Esophagus muscularis mucosa (tissue), 4 donors: ENCODE data around the gene LRRC34. TPM values are rescaled to one million over a fixed set of nuclear protein-coding genes. Genes with fewer than 3 reads are reported as not detected.
A peak's percentile ranks its signal among the peaks of the same experiment; 100 is the strongest.

ENCODE experiments used
- DNase-seq: peaks from one replicate; pipeline ENCODE4 v3.0.0-alpha.2; 2017; ENCODE audit errors: extremely low spot score
- H3K27ac ChIP-seq, 4 donors: fragments of 200-600 bp; sonication (generic); replicated peaks in 1 of 4; 1 replicate in 3 of 4; 2 replicates in 1 of 4; pipeline ENCODE4 v1.5.1; 2016 to 2019; ENCODE audit warnings: mild to moderate bottlenecking in 1 of 4
- H3K27me3 ChIP-seq, 4 donors: fragments of 200-600 bp; sonication (generic); one replicate each; pipeline versions ENCODE4 v1.5.1 to v1.6.0; 2016 to 2019
- H3K36me3 ChIP-seq, 4 donors: fragments of 200-600 bp; sonication (generic); one replicate each; pipeline ENCODE4 v1.5.1; 2016 to 2019
- H3K4me1 ChIP-seq, 4 donors: fragments of 200-600 bp; sonication (generic); one replicate each; pipeline ENCODE4 v1.5.1; 2016 to 2019
- H3K4me3 ChIP-seq, 4 donors: fragments of 200-600 bp; sonication (generic); 1 replicate in 2 of 4; 2 replicates in 2 of 4; pipeline ENCODE4 v1.5.1; 2016 to 2019; ENCODE audit warnings: mild to moderate bottlenecking in 4 of 4, moderate library complexity in 1 of 4
- H3K9me3 ChIP-seq, 4 donors: fragments of 200-600 bp; sonication (generic); 1 replicate in 3 of 4; 2 replicates in 1 of 4; pipeline ENCODE4 v1.5.1; 2016 to 2019
- EP300 ChIP-seq: sonication (generic); formaldehyde crosslinking; IDR thresholded peaks from one replicate; pipeline ENCODE4 v1.6.1; 2017; ENCODE audit warnings: antibody characterized with exemption
- POLR2A ChIP-seq: fragments of 450-650 bp; IDR thresholded peaks from one replicate; pipeline ENCODE4 v1.6.1; 2017; ENCODE audit warnings: antibody characterized with exemption, moderate library complexity, mild to moderate bottlenecking, low read depth
- POLR2AphosphoS5 ChIP-seq, 2 donors: sonication (generic); formaldehyde crosslinking; IDR thresholded peaks; one replicate each; pipeline ENCODE4 v1.6.1; 2017; ENCODE audit warnings: antibody characterized with exemption in 2 of 2
- WGBS: methylation state at CpG from one replicate; pipeline ENCODE4 v1.1.5; 2018; 5-methylcytosine and 5-hydroxymethylcytosine counted together
- intact Hi-C: fragments of 100-400 bp; cut with DNase I; formaldehyde crosslinking; loops from one replicate; pipeline ENCODE4 v1.15.1; 2023
- total RNA-seq, 4 donors: library from RNA; depleted of rRNA; stranded (reverse); fragments of >200 nt; gene quantifications; one replicate each; pipeline versions ENCODE4 v1.1.0 to v1.2.1, GENCODE V29; 2016
- TF ChIP-seq, protein P1 (sequence below), 3 experiments: fragments of 200-600 bp in 2 of 3; fragments of 450-650 bp in 1 of 3; sonication (generic) in 2 of 3; IDR thresholded peaks; one replicate each; pipeline ENCODE4 v1.5.1; 2017 to 2019; ENCODE audit warnings: antibody characterized with exemption in 3 of 3, mild to moderate bottlenecking in 2 of 3, moderate library complexity in 1 of 3

The LRRC34 gene
- total RNA-seq, 4 donors from 2014 or later, result 2.0 to 2.9 (median 2.2) TPM

GRCh38 chr3:169750665-169751064 is 62.0 kb downstream of the LRRC34 start:
- no peak for DNase-seq
- Histone ChIP-seq H3K27ac (no peak overlapping the region), H3K4me1 (no peaks in the 10 kb centered on the region), H3K9me3 (no peaks in the 10 kb centered on the region), H3K4me3 (no peak overlapping the region), H3K27me3 (peaks cover 0 to 24% (median 0%) of the 10 kb centered on the region in 4 donors), H3K36me3 (no peaks in the 10 kb centered on the region)
- intact Hi-C loops, result no loop called here
- WGBS, result 75% methylated on average over 2 of the region's 2 CpGs
- TF ChIP-seq POLR2AphosphoS5 (IDR thresholded peaks at IDR 0.05) (no peak), POLR2A (no peak), EP300 (no peak)
- TF ChIP-seq, protein P1, sequence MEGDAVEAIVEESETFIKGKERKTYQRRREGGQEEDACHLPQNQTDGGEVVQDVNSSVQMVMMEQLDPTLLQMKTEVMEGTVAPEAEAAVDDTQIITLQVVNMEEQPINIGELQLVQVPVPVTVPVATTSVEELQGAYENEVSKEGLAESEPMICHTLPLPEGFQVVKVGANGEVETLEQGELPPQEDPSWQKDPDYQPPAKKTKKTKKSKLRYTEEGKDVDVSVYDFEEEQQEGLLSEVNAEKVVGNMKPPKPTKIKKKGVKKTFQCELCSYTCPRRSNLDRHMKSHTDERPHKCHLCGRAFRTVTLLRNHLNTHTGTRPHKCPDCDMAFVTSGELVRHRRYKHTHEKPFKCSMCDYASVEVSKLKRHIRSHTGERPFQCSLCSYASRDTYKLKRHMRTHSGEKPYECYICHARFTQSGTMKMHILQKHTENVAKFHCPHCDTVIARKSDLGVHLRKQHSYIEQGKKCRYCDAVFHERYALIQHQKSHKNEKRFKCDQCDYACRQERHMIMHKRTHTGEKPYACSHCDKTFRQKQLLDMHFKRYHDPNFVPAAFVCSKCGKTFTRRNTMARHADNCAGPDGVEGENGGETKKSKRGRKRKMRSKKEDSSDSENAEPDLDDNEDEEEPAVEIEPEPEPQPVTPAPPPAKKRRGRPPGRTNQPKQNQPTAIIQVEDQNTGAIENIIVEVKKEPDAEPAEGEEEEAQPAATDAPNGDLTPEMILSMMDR (IDR thresholded peaks at IDR 0.05), result no peak

DNA sequence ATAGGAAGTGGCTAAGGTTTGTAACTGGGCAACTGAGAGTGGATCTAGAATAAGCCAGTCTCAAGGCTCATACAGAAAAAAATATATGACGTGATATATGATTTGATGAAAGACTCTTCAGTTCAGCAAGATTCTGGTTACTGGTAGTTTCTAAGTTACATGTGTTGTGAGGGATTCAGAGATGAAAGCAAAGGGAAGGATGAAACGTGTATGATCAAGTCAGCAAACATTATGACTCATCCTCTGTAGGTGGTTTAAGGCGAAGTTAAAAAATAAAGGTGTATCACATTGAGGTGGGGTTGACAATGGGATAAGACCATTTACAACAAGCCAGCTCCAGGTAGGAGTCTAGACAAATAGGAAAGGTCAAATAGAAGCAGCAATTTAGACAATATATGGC is 64.0 kb downstream of the LRRC34 start:
- DNase-seq, result no peak
- H3K4me1 ChIP-seq, result peaks cover 0 to 6% (median 3%) of the 10 kb centered on the region in 4 donors
- WGBS, result 79% methylated on average over 3 of the region's 3 CpGs
- no peak overlapping the region for H3K27ac ChIP-seq
- H3K27me3 ChIP-seq, result peaks cover 0 to 13% (median 0%) of the 10 kb centered on the region in 4 donors
- H3K4me3 ChIP-seq, result no peak overlapping the region
- intact Hi-C loops, result loop anchor here (5.0 to 10.0 kb wide), 3 partner anchors 81 to 884 kb away; no protein-coding TSS in a partner anchor
- no peaks in the 10 kb centered on the region for H3K36me3 ChIP-seq
- no peak for TF ChIP-seq POLR2AphosphoS5 (IDR thresholded peaks at IDR 0.05)
- TF ChIP-seq POLR2A, result no peak
- TF ChIP-seq, protein P1 (IDR thresholded peaks at IDR 0.05), result no peak
- no peak for TF ChIP-seq EP300
- H3K9me3 ChIP-seq, result no peaks in the 10 kb centered on the region

DNA sequence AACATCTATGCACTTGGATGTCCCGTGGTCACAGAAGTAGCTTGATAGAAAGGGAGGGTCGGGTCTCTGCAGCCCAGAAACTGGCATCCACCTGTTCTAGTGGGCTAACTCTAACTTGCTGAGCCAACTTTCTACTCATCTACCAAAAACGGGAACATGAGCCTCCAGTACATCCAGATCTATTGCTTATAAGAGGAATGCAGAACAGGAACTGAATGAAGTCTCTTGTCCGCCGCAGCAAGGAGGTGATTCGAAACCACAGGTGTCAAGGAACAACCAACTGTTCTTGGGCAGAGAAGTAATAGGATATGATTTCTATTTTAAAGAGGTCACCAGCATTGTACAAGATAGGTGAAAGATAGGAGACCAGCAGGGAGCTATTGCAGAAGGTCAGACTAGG is 65.8 kb downstream of the LRRC34 start:
- intact Hi-C loops, result loop anchor here (5.0 to 10.0 kb wide), 3 partner anchors 80 to 882 kb away; no protein-coding TSS in a partner anchor

DNA sequence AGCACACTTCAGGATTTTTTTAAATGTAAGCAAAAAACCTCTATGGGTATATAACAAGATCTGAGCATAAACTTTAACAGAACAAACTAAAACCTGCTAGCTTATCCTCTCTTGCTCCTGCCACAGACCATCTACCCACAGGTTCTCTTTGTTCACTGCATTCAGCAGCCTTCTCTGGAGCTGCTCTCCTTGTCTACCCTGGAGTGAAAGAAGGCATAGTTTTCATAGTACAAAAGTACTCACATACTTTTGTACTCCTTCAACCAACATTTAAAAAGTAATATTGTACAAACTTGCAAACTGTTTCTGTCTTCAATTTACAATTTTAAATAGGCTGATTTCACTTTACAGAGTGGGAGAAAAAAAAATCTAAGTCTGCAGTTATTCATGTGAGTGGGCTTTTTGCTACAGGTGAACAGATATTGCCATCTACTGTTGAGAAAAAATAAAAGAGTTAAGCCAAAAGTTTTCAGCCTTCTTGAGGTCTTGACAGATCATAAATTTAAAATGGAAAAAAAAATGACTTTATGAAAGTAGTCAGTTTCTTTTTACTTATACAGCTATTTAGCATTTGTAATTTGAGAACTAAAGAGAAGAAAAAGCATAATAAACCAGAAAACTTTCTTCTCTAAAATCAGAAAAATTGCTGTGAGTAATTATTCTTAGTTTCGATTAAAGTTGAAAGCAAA is 68.2 kb downstream of the LRRC34 start:
- Histone ChIP-seq H3K36me3 (no peaks in the 10 kb centered on the region), H3K27me3 (peaks cover 0 to 9% (median 0%) of the 10 kb centered on the region in 4 donors), H3K27ac (no peak overlapping the region), H3K4me1 (peaks cover 0 to 6% (median 3%) of the 10 kb centered on the region in 4 donors), H3K9me3 (no peaks in the 10 kb centered on the region), H3K4me3 (no peak overlapping the region)
- 81% methylated on average over 1 of the region's 1 CpG for WGBS
- TF ChIP-seq POLR2A, result no peak
- TF ChIP-seq, protein P1 (IDR thresholded peaks at IDR 0.05), result peak; percentile 47 to 60 (median 56)
- intact Hi-C loops, result loop anchor here (5.0 to 10.0 kb wide), 3 partner anchors 77 to 880 kb away; no protein-coding TSS in a partner anchor
- DNase-seq, result no peak

More for the DNA sequence above, 65.8 kb downstream of the LRRC34 start:
- Histone ChIP-seq H3K27ac (no peak overlapping the region), H3K4me1 (peaks cover 0 to 6% (median 3%) of the 10 kb centered on the region in 4 donors), H3K36me3 (no peaks in the 10 kb centered on the region), H3K9me3 (no peaks in the 10 kb centered on the region), H3K4me3 (no peak overlapping the region), H3K27me3 (peaks cover 0 to 13% (median 0%) of the 10 kb centered on the region in 4 donors)
- WGBS, result 68% methylated on average over 6 of the region's 6 CpGs
- no peak for TF ChIP-seq EP300
- TF ChIP-seq POLR2A, result no peak
- TF ChIP-seq, protein P1 (IDR thresholded peaks at IDR 0.05), result no peak
- no peak for TF ChIP-seq POLR2AphosphoS5 (IDR thresholded peaks at IDR 0.05)
- DNase-seq, result no peak

Other genes starting within 250 kb of the LRRC34 start
- gene MECOM, start 149.2 kb downstream of the LRRC34 start, total RNA-seq, result 10 to 100 TPM; 11.7 to 19.1 (median 13.6) TPM
- 10 to 100 TPM; 19.1 to 93.6 (median 63.7) TPM for gene TERC, start 47.8 kb downstream of the LRRC34 start, total RNA-seq
- gene ACTRT3, start 43.3 kb downstream of the LRRC34 start, total RNA-seq, result 1 to 10 TPM; 2.7 to 4.5 (median 4.3) TPM
- gene MYNN, start 39.5 kb downstream of the LRRC34 start, total RNA-seq, result 10 to 100 TPM; 11.7 to 15.7 (median 14.7) TPM
- under 1 TPM in 1 of 4 donors, not detected in 3; 0.23 TPM for gene LRRIQ4, start within 50 bp of the LRRC34 start, total RNA-seq
- not detected for gene LRRC31, start 57.0 kb upstream of the LRRC34 start, total RNA-seq
- not detected for gene SAMD7, start 98.7 kb upstream of the LRRC34 start, total RNA-seq
- gene SEC62, start 153.9 kb upstream of the LRRC34 start, total RNA-seq, result 10 to 100 TPM; 65.6 to 71.8 (median 69.3) TPM
- 1 to 10 TPM; 1.2 to 2.9 (median 2.2) TPM for gene GPR160, start 225.1 kb upstream of the LRRC34 start, total RNA-seq